H1 (cell line): ENCODE results near the gene MAP3K3. TPM values are rescaled to one million over a fixed set of nuclear protein-coding genes. Genes with fewer than 3 reads are reported as not detected.

Source experiments
- ATF3 ChIP-seq: IDR thresholded peaks from 2 replicates; pipeline ENCODE4 v1.6.1; 2011; ENCODE audit warnings: low read depth, mild to moderate bottlenecking, low read length; ENCODE audit not compliant: insufficient read depth
- CHD1 ChIP-seq: IDR thresholded peaks from 2 replicates; pipeline ENCODE4 v1.6.1; 2012; ENCODE audit warnings: low read depth, low read length, improper control_type of control experiment
- CHD7 ChIP-seq: fragments of 300-600 bp; sonication (generic); IDR thresholded peaks from 2 replicates; pipeline ENCODE4 v1.7.1; 2012; ENCODE audit warnings: low read length, moderate library complexity, mild to moderate bottlenecking, inconsistent platforms; ENCODE audit not compliant: insufficient replicate concordance
- CREB1 ChIP-seq: IDR thresholded peaks from 2 replicates; pipeline ENCODE4 v1.6.1; 2012; ENCODE audit warnings: inconsistent platforms
- EGR1 ChIP-seq: IDR thresholded peaks from 2 replicates; pipeline ENCODE4 v1.6.1; 2011; ENCODE audit warnings: low read depth, low read length, borderline replicate concordance
- EP300 ChIP-seq, 2 experiments: IDR thresholded peaks; 1 replicate in 1 of 2; 2 replicates in 1 of 2; pipeline ENCODE4 v1.6.1; 2011 to 2012; ENCODE audit warnings: low read depth in 2 of 2, low read length in 2 of 2, mild to moderate bottlenecking in 2 of 2, borderline replicate concordance in 1 of 2, inconsistent platforms in 1 of 2, moderate library complexity in 1 of 2
- GTF2F1 ChIP-seq: IDR thresholded peaks from 2 replicates; pipeline ENCODE4 v1.6.1; 2012; ENCODE audit warnings: low read depth, low read length, improper control_type of control experiment, borderline replicate concordance
- JUND ChIP-seq: IDR thresholded peaks from 2 replicates; pipeline ENCODE4 v1.6.1; 2011; ENCODE audit warnings: mild to moderate bottlenecking, improper control_type of control experiment, low read length
- NANOG ChIP-seq: IDR thresholded peaks from 2 replicates; pipeline ENCODE4 v1.6.1; 2011; ENCODE audit warnings: low read length, low read depth, mild to moderate bottlenecking, inconsistent platforms; ENCODE audit not compliant: insufficient read depth, poor library complexity, severe bottlenecking
- SAP30 ChIP-seq: fragments of 300-600 bp; sonication (generic); IDR thresholded peaks from 2 replicates; pipeline ENCODE4 v1.7.1; 2012; ENCODE audit warnings: low read length, moderate library complexity, mild to moderate bottlenecking, inconsistent platforms; ENCODE audit not compliant: insufficient read depth, insufficient replicate concordance
- SRF ChIP-seq: IDR thresholded peaks from 2 replicates; pipeline ENCODE4 v1.6.1; 2011; ENCODE audit warnings: mild to moderate bottlenecking, low read depth, low read length, moderate library complexity
- TAF1 ChIP-seq: IDR thresholded peaks from 2 replicates; pipeline ENCODE4 v1.6.1; 2011; ENCODE audit warnings: mild to moderate bottlenecking, low read depth, low read length
- polyA plus RNA-seq, 7 experiments: library from polyadenylated mRNA; depleted of rRNA in 3 of 7; stranded (reverse) in 5 of 7; unstranded in 2 of 7; fragments of >200 nt in 5 of 7; fragments of 200-250 nt in 2 of 7; gene quantifications; 1 replicate in 5 of 7; 2 replicates in 1 of 7; 4 replicates in 1 of 7; pipeline versions ENCODE4 v1.2.1 to v1.2.3, GENCODE V29; 2011 to 2013; ENCODE audit warnings: missing spikeins in 2 of 7, mixed read lengths in 2 of 7
- total RNA-seq: library from RNA; stranded (reverse); fragmentation: NEBNext Ultra II Directional; extraction: Animal tissue kit (Norgen Biotek cat#: 25700); gene quantifications from 2 replicates; pipeline ENCODE4 v1.2.1, GENCODE V29; 2021

The MAP3K3 gene
- total and polyA plus RNA-seq, 2 of the 8 experiments (the other 6 are each of a cell fraction or from before 2014, with no cell fraction given), result 10.3 to 21.0 TPM

GRCh38 chr17:63611354-63611753, 10.9 kb upstream of the MAP3K3 start (continued):
- no peak for TF ChIP-seq CHD7
- no peak for TF ChIP-seq NANOG
- TF ChIP-seq ATF3, result no peak
- no peak for TF ChIP-seq SRF
- TF ChIP-seq CREB1, result no peak
- no peak for TF ChIP-seq GTF2F1
- TF ChIP-seq EP300 (IDR thresholded peaks at IDR 0.05; ENCODE audit: borderline replicate concordance in 1 of 2, low read depth in 2 of 2, low read length in 2 of 2), result no peak
- no peak for TF ChIP-seq TAF1
- TF ChIP-seq CHD1, result no peak
- TF ChIP-seq SAP30, result no peak
- no peak for TF ChIP-seq JUND
- no peak for TF ChIP-seq EGR1
